K562 (cell line): ENCODE measurements around the gene CDK4.

Experiments
- CHD1 ChIP-seq: fragments of 200-600 bp; sonication (generic); IDR thresholded peaks from one replicate; pipeline ENCODE4 v1.6.1; 2012; ENCODE audit warnings: mild to moderate bottlenecking, moderate library complexity, low read length, inconsistent platforms
- DPF2 ChIP-seq: fragments of 450-650 bp; IDR thresholded peaks from 2 replicates; pipeline ENCODE4 v1.6.1; 2016
- JUN ChIP-seq, 2 experiments: sonication (generic) in 1 of 2; formaldehyde crosslinking in 1 of 2; IDR thresholded peaks; 2 replicates each; pipeline versions ENCODE4 v1.6.1 to v1.8.0; 2012 to 2022; ENCODE audit warnings: borderline replicate concordance in 2 of 2, mild to moderate bottlenecking in 2 of 2, improper control_type of control experiment in 1 of 2, low read depth in 1 of 2, low read length in 1 of 2, missing genetic modification reagents in 1 of 2
- KDM1A ChIP-seq, 2 experiments: fragments of 450-650 bp; IDR thresholded peaks; 2 replicates each; pipeline ENCODE4 v1.6.1; 2016; ENCODE audit warnings: mild to moderate bottlenecking in 2 of 2
- RBM39 ChIP-seq: fragments of 200-400 bp; formaldehyde crosslinking; optimal IDR thresholded peaks from 2 replicates; pipeline ENCODE3; 2018; ENCODE audit warnings: low read depth, low read length
- TF ChIP-seq, protein P1 (sequence below), 3 experiments: IDR thresholded peaks in 2 of 3; conservative IDR thresholded peaks in 1 of 3; 2 replicates each; pipeline ENCODE4 v1.5.1; 2011 to 2012; ENCODE audit warnings: low read length in 3 of 3, mild to moderate bottlenecking in 3 of 3, control low read depth in 2 of 3, improper control_type of control experiment in 1 of 3, inconsistent platforms in 1 of 3, low read depth in 1 of 3, mixed read lengths in 1 of 3, moderate library complexity in 1 of 3; ENCODE audit not compliant: insufficient read depth in 2 of 3
- TF ChIP-seq, protein P2 (sequence below), 2 experiments: IDR thresholded peaks; 2 replicates each; pipeline ENCODE4 v1.6.1; 2012; ENCODE audit warnings: improper control_type of control experiment in 2 of 2, low read depth in 2 of 2, low read length in 2 of 2, borderline replicate concordance in 1 of 2
- TF ChIP-seq, protein P3 (sequence below): sonication (generic); formaldehyde crosslinking; IDR thresholded peaks from 2 replicates; pipeline ENCODE4 v1.9.0; 2022; ENCODE audit warnings: mild to moderate bottlenecking, missing genetic modification reagents
- TF ChIP-seq, protein P4 (sequence below): fragments of 450-650 bp; IDR thresholded peaks from 2 replicates; pipeline ENCODE4 v1.7.0; 2016; ENCODE audit warnings: borderline replicate concordance
- TF ChIP-seq, protein P5 (sequence below): fragments of 450-650 bp; conservative IDR thresholded peaks from 2 replicates; pipeline ENCODE4 v1.6.1; 2016; ENCODE audit warnings: missing genetic modification characterization, low read depth, mild to moderate bottlenecking, control low read depth, missing compliant biosample characterization

DNA sequence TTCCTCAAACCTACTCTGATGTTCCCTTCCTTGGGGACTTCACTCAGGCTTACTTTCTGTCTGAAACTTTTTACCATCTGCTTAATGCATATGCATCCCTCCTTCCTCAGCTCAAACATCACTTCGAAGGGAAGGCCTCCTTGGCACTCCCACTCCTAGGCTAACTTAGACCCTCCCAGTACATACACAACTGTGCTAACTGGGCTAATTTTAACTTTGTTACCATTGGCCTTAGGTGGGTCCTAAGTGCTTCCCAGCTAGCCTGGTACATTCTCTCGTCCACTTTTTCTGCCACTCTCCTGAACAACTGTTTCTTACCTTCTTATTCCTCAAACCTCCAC lies 24.1 kb upstream of the CDK4 start:
- TF ChIP-seq, protein P1, sequence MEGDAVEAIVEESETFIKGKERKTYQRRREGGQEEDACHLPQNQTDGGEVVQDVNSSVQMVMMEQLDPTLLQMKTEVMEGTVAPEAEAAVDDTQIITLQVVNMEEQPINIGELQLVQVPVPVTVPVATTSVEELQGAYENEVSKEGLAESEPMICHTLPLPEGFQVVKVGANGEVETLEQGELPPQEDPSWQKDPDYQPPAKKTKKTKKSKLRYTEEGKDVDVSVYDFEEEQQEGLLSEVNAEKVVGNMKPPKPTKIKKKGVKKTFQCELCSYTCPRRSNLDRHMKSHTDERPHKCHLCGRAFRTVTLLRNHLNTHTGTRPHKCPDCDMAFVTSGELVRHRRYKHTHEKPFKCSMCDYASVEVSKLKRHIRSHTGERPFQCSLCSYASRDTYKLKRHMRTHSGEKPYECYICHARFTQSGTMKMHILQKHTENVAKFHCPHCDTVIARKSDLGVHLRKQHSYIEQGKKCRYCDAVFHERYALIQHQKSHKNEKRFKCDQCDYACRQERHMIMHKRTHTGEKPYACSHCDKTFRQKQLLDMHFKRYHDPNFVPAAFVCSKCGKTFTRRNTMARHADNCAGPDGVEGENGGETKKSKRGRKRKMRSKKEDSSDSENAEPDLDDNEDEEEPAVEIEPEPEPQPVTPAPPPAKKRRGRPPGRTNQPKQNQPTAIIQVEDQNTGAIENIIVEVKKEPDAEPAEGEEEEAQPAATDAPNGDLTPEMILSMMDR (IDR thresholded peaks at IDR 0.05 in 2 of 3, conservative IDR thresholded peaks at IDR 0.05 in 1 of 3; ENCODE audit: insufficient read depth in 2 of 3, low read depth in 1 of 3, low read length in 3 of 3) = no peak; a peak in 1 of 6 replicates
- TF ChIP-seq RBM39 = no peak
- TF ChIP-seq, protein P2, sequence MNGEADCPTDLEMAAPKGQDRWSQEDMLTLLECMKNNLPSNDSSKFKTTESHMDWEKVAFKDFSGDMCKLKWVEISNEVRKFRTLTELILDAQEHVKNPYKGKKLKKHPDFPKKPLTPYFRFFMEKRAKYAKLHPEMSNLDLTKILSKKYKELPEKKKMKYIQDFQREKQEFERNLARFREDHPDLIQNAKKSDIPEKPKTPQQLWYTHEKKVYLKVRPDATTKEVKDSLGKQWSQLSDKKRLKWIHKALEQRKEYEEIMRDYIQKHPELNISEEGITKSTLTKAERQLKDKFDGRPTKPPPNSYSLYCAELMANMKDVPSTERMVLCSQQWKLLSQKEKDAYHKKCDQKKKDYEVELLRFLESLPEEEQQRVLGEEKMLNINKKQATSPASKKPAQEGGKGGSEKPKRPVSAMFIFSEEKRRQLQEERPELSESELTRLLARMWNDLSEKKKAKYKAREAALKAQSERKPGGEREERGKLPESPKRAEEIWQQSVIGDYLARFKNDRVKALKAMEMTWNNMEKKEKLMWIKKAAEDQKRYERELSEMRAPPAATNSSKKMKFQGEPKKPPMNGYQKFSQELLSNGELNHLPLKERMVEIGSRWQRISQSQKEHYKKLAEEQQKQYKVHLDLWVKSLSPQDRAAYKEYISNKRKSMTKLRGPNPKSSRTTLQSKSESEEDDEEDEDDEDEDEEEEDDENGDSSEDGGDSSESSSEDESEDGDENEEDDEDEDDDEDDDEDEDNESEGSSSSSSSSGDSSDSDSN (IDR thresholded peaks at IDR 0.05; ENCODE audit: borderline replicate concordance in 1 of 2, low read depth in 2 of 2, low read length in 2 of 2) = no peak
- TF ChIP-seq JUN (IDR thresholded peaks at IDR 0.05; ENCODE audit: borderline replicate concordance, low read depth, low read length) = no peak
- TF ChIP-seq JUN (CRISPR knock-in tag; IDR thresholded peaks at IDR 0.05; ENCODE audit: borderline replicate concordance) = no peak
- TF ChIP-seq, protein P3, sequence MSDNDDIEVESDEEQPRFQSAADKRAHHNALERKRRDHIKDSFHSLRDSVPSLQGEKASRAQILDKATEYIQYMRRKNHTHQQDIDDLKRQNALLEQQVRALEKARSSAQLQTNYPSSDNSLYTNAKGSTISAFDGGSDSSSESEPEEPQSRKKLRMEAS (CRISPR knock-in tag) = no peak
- no peak for TF ChIP-seq DPF2
- TF ChIP-seq, protein P4, sequence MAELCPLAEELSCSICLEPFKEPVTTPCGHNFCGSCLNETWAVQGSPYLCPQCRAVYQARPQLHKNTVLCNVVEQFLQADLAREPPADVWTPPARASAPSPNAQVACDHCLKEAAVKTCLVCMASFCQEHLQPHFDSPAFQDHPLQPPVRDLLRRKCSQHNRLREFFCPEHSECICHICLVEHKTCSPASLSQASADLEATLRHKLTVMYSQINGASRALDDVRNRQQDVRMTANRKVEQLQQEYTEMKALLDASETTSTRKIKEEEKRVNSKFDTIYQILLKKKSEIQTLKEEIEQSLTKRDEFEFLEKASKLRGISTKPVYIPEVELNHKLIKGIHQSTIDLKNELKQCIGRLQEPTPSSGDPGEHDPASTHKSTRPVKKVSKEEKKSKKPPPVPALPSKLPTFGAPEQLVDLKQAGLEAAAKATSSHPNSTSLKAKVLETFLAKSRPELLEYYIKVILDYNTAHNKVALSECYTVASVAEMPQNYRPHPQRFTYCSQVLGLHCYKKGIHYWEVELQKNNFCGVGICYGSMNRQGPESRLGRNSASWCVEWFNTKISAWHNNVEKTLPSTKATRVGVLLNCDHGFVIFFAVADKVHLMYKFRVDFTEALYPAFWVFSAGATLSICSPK = no peak
- no peak for TF ChIP-seq CHD1
- TF ChIP-seq KDM1A (IDR thresholded peaks at IDR 0.05) = no peak
- TF ChIP-seq, protein P5, sequence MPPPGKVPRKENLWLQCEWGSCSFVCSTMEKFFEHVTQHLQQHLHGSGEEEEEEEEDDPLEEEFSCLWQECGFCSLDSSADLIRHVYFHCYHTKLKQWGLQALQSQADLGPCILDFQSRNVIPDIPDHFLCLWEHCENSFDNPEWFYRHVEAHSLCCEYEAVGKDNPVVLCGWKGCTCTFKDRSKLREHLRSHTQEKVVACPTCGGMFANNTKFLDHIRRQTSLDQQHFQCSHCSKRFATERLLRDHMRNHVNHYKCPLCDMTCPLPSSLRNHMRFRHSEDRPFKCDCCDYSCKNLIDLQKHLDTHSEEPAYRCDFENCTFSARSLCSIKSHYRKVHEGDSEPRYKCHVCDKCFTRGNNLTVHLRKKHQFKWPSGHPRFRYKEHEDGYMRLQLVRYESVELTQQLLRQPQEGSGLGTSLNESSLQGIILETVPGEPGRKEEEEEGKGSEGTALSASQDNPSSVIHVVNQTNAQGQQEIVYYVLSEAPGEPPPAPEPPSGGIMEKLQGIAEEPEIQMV (tag) = no peak
